GM18502 (cell line): ENCODE results near the gene SPAG9.
A peak's percentile ranks its signal among the peaks of the same experiment; 100 is the strongest.

ENCODE experiments used
- ATAC-seq: cut with Tn5 transposase; IDR thresholded peaks from one replicate; pipeline ENCODE4 v1.9.1; 2021; ENCODE audit warnings: mild to moderate bottlenecking; ENCODE audit not compliant: unreplicated experiment, poor library complexity

Gene SPAG9

DNA sequence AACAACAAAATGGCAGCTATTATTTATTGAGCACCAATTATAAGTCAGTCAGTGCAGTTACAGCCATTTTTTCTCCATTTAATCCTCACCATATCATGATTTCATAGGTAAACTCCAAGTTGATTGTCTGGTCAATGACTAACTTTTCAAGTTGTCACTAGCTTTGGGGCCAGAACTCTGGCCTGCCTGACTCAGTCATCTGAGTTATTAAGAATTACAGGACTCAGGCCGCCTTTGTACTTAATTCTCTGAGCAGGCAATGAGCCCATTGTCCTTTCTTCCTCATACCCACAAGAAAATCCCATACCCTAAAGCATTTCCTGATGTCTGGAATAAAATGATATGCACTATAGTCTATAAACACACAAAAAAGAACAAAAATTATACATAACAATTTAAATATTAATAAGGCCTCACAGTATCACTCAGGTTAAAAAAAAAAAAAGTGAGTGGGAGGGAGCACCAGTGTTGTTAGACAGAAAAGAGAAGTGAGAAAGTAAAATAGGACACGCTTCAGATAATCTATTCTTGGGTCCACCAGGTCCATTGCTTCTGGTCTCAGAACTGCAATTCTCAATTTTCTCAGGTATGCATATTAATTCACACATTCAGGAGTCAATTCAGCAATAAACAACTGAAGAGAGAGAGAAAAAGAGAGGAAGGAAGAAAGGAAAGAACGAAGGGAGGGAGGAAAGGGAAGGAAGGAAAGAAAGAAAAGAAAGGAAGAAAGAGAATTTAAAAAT lies 70.2 kb downstream of the SPAG9 start:
- ATAC-seq = peak; percentile 75

DNA sequence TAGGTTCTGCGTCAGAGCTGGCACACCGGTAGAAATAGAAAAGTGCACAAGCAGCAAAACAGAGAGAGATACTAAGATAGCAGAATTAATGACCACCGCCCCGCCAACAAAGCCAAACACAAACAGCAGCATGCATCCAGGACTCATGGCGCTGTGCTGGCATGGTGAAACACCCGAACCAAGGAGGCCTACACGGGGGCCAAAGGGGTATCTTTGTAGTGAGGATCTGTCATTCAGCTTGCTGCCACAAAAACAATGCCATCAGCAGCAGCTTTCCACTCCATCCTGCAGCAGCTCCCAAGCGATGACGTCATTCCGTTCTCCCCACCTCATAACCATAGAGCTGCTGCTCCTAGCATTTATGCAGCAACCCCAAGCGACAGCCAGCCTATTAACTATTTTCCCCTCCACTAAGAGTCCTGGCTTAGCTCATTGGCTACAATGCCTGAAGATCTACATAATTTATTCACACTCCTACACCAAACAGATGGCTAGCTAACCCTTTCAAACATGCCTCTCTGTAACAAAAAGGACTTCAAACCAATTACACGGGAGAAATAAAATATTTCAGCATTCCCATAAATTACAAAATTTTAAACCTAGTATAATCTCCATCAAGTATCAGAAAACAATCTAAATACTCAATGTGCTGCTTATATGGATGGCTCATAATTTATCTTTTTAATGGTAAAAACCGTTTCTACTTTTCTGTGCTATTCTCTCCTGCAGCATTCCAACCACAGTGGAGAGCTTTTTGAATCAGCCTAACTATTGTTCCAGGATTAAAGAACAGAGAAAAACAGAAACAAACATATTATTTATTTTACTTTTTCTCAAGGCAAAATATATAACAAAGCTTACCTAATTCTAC lies 73.9 kb downstream of the SPAG9 start:
- no peak for ATAC-seq

DNA sequence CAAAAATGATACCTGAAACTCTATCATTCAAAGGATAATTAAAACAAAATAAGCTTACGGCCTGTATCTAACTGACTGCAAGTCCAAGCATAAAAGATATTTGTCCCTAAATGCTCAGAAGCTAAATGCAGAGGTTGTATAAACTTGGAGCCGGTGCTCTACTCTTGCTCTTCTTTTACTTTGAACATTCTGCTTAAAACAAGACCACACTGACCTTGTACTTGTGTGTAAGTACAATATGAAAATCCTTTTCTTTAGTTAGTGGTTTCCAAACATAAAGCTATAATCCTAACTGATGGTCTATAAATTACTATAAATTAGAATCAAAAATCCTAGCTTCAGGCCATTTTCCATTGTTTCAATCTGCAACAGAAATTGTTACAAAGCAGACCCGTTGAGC lies 74.6 kb downstream of the SPAG9 start:
- ATAC-seq = no peak

DNA sequence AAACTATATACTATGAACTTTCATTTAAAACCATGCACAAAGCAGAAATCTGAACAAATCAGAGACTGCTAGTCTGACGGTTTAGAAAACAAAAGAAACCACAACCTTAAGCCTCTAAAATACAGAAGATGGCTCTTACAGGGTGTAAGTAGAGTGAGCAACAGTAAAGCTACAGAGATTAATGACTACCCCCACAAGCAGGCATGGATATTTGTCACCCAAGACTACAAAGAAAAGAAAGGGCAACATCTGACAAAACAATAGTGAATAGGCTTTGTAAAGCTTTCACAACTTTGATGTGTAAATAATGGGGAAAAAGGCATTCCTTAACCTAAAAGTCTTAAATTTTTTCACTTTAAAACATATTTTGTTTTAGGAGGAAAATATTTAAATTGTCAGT lies 75.0 kb downstream of the SPAG9 start:
- ATAC-seq = no peak

DNA sequence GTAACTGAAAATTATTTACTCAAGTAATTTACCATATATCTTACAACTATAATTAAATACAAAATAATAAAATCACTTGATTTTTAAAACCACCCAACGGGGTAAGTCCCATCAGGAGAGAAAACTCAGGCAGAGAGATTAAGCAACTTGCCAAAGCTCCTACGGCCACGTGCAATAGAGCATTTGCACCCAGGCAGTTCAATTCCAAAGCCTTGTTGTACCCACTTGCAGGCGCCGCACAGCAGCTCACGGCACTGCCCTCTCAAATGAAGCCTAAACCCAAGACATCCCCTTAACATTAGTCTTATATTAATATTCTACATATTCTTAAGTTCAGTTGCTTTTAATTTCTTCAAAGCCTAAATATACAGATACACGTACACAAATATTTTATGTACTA lies 75.7 kb downstream of the SPAG9 start:
- ATAC-seq = no peak

DNA sequence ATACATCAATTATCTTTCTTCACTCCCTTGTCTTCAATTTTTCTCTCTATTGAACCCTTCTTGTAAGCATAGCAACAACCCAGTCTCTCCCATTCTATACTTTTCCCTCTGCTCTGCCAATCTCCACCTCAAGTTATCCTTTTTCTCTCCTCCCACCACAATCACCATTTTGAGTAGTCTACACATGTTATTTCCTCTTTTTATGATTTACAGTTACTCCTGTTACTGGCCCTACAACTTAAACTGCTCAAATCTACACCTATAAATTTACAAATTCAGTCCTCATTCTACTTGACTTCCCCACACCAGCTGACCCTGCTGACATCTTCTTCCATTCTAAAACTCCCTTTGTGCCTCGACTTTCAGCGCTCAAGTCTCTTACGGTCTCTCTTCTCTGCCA lies 84.6 kb downstream of the SPAG9 start:
- no peak for ATAC-seq

DNA sequence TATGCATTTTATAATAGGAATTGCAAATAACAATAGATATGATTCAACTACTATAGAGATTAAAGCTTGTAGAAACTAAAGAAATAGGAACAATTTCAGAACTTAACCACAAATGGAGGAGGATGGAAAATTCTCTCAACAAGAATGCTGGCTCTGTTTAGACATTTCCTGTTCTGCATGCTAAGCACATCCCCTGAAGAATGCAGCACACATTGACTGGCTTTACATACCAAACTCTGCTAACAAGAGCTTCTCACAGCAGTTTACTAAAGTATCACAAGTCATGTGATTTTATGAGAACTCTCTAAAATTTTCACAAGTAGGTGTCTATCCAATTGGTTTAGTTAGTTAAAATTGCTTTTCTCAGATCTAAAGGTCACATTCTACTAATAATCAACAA lies 85.2 kb downstream of the SPAG9 start:
- ATAC-seq = no peak

DNA sequence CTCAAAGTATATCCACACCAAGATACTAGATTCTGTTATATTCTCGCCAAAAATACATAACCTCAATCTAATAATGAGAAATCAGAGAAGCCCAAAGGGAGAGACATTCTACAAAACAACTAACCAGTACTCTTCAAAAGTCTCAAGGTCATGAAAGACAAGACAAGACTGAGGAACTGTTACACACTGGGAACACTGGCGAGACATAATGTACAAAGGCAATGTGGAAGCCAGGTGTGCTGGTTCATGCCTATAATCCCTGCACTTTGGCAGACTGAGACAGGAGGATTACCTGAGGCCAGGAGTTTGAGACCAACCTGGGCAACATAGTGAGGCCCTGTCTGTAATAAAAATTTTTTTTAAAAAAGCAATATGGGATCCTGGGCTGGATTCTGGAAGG lies 85.9 kb downstream of the SPAG9 start:
- no peak for ATAC-seq

DNA sequence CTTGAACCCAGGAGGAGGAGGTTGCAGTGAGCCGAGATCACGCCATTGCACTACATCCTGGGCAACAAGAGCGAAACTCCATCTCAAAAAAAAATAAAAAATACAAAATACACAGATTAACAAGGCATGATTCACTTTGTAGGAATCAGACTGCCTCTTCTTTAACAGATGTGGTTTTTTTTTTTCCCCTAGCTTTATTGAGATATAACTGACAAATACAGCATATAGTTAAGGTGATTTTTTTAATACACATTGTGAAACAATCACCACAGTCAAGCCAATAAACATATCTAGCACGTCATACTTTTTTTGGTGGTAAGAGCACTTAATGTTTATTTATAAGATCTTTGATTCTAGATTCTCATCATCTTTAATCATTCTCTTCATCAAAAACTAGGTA lies 87.8 kb downstream of the SPAG9 start:
- ATAC-seq = no peak

DNA sequence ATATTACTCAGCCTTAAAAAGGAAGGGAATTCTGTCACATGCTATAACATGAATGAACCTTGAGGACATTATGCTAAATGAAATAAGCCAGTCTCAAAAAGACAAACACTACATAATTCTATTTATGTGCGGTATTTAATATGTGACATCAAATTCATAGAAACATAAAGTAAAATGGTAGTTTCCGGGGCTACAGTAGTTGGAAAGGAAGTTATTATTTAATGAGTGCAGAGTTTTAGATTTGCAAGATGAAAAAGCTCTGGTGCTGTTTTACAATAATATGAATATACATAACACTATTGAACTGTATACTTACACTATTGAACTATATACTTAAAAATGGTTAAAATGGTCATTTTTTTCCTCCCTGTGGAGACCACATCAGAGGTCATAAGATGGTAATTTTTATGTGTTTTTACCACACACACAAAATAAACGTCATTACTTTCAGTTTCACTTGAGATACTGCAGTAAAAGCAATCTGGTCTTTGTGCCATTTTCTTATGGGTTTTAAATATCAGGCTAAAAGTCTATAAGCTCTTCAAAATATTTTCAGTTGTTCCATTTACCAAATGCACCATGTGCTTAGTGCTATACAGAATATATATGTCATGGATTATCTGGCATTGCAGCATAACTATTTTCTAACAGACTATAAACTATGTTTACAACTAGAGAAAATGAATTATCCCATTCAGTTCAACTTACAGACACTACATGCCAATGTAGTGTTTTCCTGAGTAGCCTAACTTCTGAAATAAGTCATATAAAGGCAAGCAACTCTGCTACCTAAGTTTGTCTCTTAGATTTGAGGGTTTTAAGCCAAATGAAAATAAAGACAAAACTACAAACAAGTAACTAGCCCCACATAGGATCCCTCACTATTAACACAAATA lies 90.9 kb downstream of the SPAG9 start:
- ATAC-seq = no peak

DNA sequence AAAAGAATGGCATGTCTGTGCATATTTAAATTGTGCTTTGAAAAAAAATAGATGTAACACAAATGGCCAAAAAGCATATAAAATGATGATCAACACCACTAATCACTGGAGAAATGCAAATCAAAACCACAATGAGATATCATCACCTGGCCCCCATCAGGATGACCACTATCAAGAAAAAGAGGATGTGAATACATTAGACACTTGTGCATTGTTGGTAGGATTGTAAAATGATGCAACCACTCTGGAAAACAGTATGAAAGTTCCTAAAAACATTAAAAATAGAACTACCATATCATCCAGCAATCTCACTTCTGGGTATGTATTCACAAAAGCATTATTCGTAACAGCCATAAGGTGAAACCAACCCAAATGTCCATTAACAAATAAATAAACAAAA lies 91.5 kb downstream of the SPAG9 start:
- no peak for ATAC-seq

DNA sequence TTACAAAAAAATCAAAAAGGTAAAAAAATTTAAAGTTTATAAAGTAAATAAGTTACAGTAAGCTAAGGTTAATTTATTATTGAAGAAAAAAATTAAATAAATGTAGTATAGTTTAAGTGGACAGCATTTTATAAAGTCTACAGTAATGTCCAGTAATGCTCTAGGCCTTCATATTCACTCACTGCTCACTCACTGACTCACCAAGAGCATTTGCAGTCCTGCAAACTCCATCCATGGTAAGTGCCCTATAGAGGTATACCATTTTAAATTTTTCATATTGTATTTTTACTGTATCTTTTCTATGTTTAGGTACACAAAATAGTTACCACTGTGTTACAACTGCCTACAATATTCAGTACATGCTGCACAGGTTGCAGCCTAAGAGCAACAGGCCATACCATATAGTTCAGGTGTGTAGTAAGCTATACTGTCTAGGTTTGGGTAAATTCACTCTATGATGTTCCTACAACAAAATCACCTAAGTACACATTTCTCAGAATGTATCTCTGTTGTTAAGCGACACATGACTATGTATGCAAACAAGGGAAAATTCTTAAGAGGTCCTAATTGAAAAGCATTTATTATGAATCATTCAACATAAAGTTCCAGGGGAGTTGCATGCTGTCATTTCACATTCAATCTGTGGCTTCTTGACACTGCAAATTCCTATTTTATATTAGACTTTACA lies 92.3 kb downstream of the SPAG9 start:
- ATAC-seq = no peak

DNA sequence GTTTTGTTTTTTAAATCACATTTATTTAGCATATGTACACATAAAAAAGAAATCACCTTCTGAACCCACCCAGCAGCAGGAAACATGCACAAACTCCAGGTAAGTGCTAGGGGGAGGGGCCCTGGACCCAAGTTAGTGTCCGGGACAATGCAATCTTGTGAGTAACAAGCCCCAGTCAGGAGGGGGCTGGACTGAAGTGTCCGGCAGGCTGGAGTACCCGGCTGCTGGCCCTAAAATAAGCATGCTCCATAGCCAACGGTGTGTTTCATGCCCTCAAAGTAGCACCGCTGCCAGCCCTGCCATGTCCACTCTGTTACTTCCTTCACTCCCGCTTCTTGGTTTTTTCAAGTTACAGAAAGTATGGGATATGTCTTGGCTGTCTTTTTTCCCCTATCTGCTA lies 102.1 kb downstream of the SPAG9 start:
- no peak for ATAC-seq

DNA sequence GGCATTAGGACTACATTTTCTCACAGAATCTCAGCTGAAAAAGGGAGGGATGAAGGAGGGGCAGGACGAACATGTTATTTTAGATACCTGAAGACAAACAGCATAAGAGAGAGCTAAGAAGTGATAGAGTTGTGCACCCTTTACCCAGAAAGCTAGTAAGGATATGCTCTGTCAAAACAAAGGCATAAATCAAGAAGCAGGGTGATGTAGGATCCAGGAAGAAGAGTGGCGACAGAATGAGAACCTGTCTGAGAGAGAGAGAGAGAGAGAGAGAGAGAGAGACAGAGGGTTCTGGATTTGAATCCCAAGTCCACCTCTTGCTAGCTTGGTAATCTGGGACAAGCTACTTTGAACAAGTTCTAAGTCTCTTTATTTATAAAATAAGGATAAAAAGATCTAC lies 103.4 kb downstream of the SPAG9 start:
- ATAC-seq = no peak

DNA sequence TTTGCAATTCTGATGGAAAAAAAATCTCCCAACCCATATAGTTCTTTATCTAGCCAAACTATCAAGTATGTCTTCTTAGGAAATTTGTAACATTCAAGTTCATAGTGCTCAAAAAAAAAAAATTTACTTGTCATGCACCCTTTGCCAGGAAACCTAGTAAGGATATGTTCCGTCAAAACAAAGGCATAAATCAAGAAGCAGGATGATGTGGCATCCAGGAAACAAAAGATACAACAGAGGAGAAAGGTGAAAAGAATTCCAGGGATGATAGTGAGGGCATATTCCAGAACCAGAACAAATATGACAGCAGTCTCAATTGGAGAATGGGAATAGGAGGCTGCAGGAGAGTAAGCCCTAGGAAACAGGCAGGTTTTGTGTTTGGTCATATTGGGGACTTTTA lies 104.6 kb downstream of the SPAG9 start:
- ATAC-seq = no peak

DNA sequence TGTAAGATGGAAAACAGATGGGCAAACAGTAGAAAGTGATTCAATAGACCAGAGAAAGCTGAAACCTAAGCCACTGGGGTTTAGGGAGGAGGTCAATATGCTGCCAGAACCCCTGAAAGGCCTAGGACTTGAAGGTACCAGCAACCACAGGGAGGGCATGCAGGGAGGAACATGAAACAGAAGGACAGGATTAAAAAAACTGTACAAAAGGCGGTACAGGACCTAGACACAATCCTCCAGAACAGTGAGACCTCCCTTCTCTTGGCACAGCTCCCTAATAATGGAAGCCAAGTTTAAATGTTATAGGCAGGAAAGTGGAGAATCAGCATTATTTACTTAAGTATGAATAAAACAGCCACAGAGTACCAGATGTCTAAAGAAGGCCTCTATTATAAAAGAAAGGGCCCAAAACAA lies 105.5 kb downstream of the SPAG9 start:
- ATAC-seq = no peak

DNA sequence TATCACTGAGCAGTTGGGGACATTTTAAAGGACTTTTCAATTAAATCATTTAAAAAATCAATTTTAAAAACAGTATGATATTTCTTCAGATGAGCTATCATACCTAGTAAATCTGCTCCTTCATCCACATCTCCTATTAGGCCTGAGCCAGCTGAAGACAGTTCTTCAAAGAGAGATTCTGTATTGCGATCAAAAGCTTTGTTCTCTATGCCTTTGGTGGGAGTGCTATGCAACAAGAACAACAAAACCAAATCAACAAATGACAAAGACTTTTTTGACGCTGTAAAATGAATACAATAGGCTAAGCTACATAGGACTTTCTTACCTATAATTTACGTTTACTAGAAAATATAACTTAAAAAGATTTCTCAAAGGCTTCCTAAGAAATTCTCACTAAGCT lies 106.5 kb downstream of the SPAG9 start:
- ATAC-seq = no peak

DNA sequence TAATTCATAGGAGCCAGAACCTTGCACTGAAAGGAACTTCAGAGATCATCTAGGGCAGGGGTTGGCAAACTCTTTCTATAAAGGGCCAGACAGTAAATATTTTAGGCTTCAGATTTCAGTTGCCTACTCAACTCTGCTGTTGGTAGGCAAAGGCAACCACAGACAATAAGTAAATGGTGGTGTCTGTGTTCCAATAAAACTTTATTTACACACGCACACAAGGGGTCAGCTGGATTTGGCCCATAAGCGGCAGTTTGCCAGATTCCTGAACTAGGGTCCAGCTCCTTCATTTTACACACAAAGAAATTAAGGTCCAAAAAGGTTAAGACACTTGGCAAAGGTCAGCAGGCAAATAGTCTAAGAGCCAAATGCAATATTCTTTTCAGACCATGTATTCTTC lies 107.3 kb downstream of the SPAG9 start:
- no peak for ATAC-seq

DNA sequence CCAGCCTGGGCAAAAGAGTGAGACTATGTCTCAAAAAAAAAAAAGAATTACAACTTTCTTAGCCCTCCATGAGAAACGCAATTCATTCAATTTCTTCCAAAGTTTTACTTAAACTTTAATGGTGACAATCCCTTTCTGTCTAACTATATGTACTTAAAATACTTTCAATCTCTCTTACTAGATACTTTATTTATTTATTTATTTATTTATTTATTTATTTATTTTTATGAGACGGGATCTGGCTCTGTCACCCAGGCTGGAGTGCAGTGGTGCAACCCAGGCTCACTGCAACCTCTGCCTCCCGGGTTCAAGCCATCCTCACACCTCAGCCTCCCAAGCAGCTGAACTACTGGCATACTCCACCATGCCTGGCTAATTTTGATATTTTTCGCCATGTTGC lies 108.1 kb downstream of the SPAG9 start:
- ATAC-seq = no peak

DNA sequence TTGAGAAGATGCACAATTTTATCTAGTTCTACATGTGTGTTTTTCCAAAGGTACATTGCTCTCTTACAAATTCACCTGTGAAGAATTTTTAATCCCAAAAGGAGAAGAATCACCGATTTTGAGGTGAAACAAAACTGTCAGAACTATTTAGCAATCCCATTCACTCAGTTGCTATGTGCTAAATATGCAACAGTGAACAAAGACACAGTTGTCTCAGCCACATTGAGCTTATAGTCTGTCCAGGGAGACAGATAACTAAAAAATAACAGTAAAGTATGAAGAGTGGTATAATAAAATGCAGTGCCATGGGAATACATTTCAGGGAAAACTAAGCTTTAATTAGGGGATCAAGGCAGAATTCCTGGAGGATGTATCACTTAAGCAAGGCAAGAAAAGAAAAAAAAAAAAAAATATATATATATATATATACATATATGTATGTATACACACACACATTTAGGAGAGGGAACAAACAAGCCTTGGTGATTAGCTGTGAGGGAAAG lies 110.4 kb downstream of the SPAG9 start:
- no peak for ATAC-seq
